Adrenal gland (tissue), 5 donors: ENCODE data around the gene MAGOH.

Experiments
- CTCF ChIP-seq, 6 experiments: fragments of 450-650 bp in 4 of 6; fragments of 200-600 bp in 2 of 6; sonication (generic) in 1 of 6; IDR thresholded peaks; 1 replicate in 5 of 6; 2 replicates in 1 of 6; pipeline versions ENCODE4 v1.5.1 to v1.8.0; 2016 to 2021; ENCODE audit warnings: antibody characterized with exemption in 6 of 6, mild to moderate bottlenecking in 2 of 6, moderate library complexity in 1 of 6
- POLR2A ChIP-seq, 2 donors: fragments of 450-650 bp; IDR thresholded peaks; one replicate each; pipeline ENCODE4 v1.6.1; 2017; ENCODE audit warnings: antibody characterized with exemption in 2 of 2, mild to moderate bottlenecking in 2 of 2, moderate library complexity in 1 of 2
- donor health status: DM: no; HTN: no; CAD: no.

GRCh38 chr1:53254011-53254640, 15.8 kb upstream of the MAGOH start:
- TF ChIP-seq CTCF (IDR thresholded peaks at IDR 0.05) (no peak), POLR2A (IDR thresholded peaks at IDR 0.05) (no peak)
